PC-9 (cell line): ENCODE results near the gene LIX1. TPM values are rescaled to one million over a fixed set of nuclear protein-coding genes. Genes with fewer than 3 reads are reported as not detected.

Experiments used
- BruUV-seq: library from RNA; stranded (reverse); fragments of 400-500 nt; replicated peaks from 2 replicates; lab custom pipeline; 2021; lab: Mats Ljungman, UMichigan
- CTCF ChIA-PET: fragments of 300-600 bp; sonication (Branson Sonifier 250); formaldehyde crosslinking; loops from one replicate; lab custom pipeline; 2022; ENCODE audit warnings: antibody characterized with exemption; lab: Charles Lee
- POLR2A ChIA-PET: fragments of 300-600 bp; sonication (Branson Sonifier 250); formaldehyde crosslinking; loops from one replicate; lab custom pipeline; 2022; ENCODE audit warnings: antibody characterized with exemption; ENCODE audit not compliant: unreplicated experiment; lab: Charles Lee
- DNase-seq, 2 experiments: peaks; one replicate each; pipeline versions ENCODE4 v3.0.0 to v3.0.0-alpha.2; 2015 to 2022; ENCODE audit warnings: mixed read lengths in 1 of 2
- H2AFZ ChIP-seq: fragments of 200-600 bp; sonication (generic); 2 replicates; pipeline ENCODE4 v1.8.1; 2017; ENCODE audit warnings: antibody characterized with exemption
- H3F3A ChIP-seq: fragments of 200-600 bp; sonication (generic); 2 replicates; pipeline ENCODE4 v1.8.1; 2017; ENCODE audit warnings: antibody characterized with exemption, mild to moderate bottlenecking, low read depth; ENCODE audit not compliant: insufficient read depth
- H3K27ac ChIP-seq: fragments of 200-600 bp; sonication (generic); 2 replicates; pipeline ENCODE4 v1.6.1; 2016; ENCODE audit warnings: mixed run types
- H3K27me3 ChIP-seq: fragments of 200-600 bp; sonication (generic); 2 replicates; pipeline ENCODE4 v1.6.1; 2016; ENCODE audit warnings: low read depth, mixed run types; ENCODE audit not compliant: insufficient read depth
- H3K36me3 ChIP-seq: fragments of 200-600 bp; sonication (generic); 2 replicates; pipeline ENCODE4 v1.6.1; 2016; ENCODE audit warnings: low read depth, mixed run types
- H3K4me1 ChIP-seq: fragments of 200-600 bp; sonication (generic); replicated peaks from 2 replicates; pipeline ENCODE4 v1.6.1; 2016; ENCODE audit warnings: mixed run types; ENCODE audit not compliant: insufficient read depth
- H3K4me2 ChIP-seq: fragments of 200-600 bp; sonication (generic); 2 replicates; pipeline ENCODE4 v1.6.1; 2017; ENCODE audit warnings: mixed run types
- H3K4me3 ChIP-seq: fragments of 200-600 bp; sonication (generic); 2 replicates; pipeline ENCODE4 v1.6.1; 2016; ENCODE audit warnings: mixed run types
- H3K79me2 ChIP-seq: fragments of 200-600 bp; sonication (generic); 2 replicates; pipeline ENCODE4 v1.6.1; 2017; ENCODE audit warnings: low read depth, mixed run types
- H3K9me2 ChIP-seq: fragments of 200-600 bp; sonication (generic); 2 replicates; pipeline ENCODE4 v1.8.1; 2017; ENCODE audit warnings: mild to moderate bottlenecking; ENCODE audit not compliant: insufficient read depth
- H3K9me3 ChIP-seq: fragments of 200-600 bp; sonication (generic); 2 replicates; pipeline ENCODE4 v1.8.1; 2016; ENCODE audit warnings: low read depth; ENCODE audit not compliant: insufficient read depth
- H4K20me1 ChIP-seq: fragments of 200-600 bp; sonication (generic); 2 replicates; pipeline ENCODE4 v1.8.1; 2017; ENCODE audit not compliant: insufficient read depth
- EZH2 ChIP-seq: fragments of 200-600 bp; sonication (generic); IDR thresholded peaks from 2 replicates; pipeline ENCODE4 v1.8.0; 2017; ENCODE audit warnings: antibody characterized with exemption, low read depth
- intact Hi-C: fragments of 100-400 bp; cut with micrococcal nuclease; formaldehyde crosslinking; loops from one replicate; pipeline ENCODE4 v1.10.0; 2022; ENCODE audit not compliant: unreplicated experiment
- total RNA-seq: library from RNA; stranded (reverse); gene quantifications from 2 replicates; pipeline ENCODE4 v1.2.3, GENCODE V29; 2021
- TF ChIP-seq, protein P1 (sequence below): fragments of 200-600 bp; sonication (generic); conservative IDR thresholded peaks from 2 replicates; pipeline ENCODE4 v1.6.1; 2017; ENCODE audit warnings: mixed run types, antibody characterized with exemption, mild to moderate bottlenecking, moderate library complexity

Gene LIX1
- total RNA-seq, 1 experiment from 2014 or later = not detected

DNA sequence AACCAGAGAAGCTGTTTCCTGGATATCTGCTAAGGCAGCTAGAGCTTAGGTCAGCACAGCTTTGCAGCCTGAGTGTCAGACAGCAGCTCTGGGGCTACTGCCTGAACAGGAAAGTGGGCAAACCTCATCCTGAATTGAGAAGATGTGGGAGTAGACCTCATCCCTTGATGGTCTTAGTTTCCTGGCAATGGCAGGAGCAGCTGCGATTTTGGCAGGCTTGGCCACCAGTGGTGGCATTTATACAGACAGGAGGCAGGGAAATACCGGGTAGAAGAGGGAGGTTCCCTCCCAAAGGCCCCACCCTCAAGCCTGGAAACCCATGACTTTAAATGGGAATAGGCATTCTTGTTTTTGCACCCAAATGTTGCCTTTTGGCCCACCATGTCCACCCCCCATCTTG is 69.7 kb downstream of the LIX1 start:
- no peak overlapping the region for H3K4me2 ChIP-seq
- no peaks in the 10 kb centered on the region for H3K79me2 ChIP-seq
- H3K9me2 ChIP-seq = no peaks in the 10 kb centered on the region
- no peaks in the 10 kb centered on the region for H3F3A ChIP-seq
- DNase-seq = no peak
- no peak overlapping the region for H2AFZ ChIP-seq
- no peak overlapping the region for H3K4me3 ChIP-seq
- ChIA-PET CTCF (no interaction called here), POLR2A (no interaction called here)
- no peak overlapping the region for H3K27ac ChIP-seq
- H3K9me3 ChIP-seq = no peaks in the 10 kb centered on the region
- H3K27me3 ChIP-seq = no peaks in the 10 kb centered on the region
- no peaks in the 10 kb centered on the region for H3K36me3 ChIP-seq
- H4K20me1 ChIP-seq = no peaks in the 10 kb centered on the region
- H3K4me1 ChIP-seq = no peaks in the 10 kb centered on the region
- intact Hi-C loops = no loop called here
- no peak for TF ChIP-seq EZH2
- TF ChIP-seq, protein P1, sequence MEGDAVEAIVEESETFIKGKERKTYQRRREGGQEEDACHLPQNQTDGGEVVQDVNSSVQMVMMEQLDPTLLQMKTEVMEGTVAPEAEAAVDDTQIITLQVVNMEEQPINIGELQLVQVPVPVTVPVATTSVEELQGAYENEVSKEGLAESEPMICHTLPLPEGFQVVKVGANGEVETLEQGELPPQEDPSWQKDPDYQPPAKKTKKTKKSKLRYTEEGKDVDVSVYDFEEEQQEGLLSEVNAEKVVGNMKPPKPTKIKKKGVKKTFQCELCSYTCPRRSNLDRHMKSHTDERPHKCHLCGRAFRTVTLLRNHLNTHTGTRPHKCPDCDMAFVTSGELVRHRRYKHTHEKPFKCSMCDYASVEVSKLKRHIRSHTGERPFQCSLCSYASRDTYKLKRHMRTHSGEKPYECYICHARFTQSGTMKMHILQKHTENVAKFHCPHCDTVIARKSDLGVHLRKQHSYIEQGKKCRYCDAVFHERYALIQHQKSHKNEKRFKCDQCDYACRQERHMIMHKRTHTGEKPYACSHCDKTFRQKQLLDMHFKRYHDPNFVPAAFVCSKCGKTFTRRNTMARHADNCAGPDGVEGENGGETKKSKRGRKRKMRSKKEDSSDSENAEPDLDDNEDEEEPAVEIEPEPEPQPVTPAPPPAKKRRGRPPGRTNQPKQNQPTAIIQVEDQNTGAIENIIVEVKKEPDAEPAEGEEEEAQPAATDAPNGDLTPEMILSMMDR = no peak
- no TSS peak for BruUV-seq

DNA sequence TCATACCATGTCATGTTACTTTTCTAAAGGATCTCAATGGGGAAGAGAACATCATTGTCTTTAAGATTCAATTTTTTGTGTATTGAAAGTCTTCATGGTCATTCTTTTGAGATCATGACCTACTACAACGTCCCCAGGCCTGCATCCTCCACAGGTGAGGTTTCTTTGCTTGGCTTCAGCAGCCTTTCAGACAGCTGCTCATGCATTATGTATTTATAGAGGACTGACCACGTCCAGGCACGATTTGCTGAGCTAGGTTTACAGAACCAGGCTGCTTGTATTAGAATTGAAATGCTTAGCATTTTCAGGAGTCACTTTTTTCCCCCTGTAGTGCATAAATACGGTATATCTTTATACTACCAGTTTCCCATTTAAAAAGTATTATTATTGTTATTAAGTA is 70.4 kb downstream of the LIX1 start:
- Histone ChIP-seq H3K36me3 (no peaks in the 10 kb centered on the region), H3K4me2 (no peak overlapping the region), H3K27me3 (no peaks in the 10 kb centered on the region), H3K9me3 (no peaks in the 10 kb centered on the region), H3K79me2 (no peaks in the 10 kb centered on the region), H3K27ac (no peak overlapping the region), H3K4me1 (no peaks in the 10 kb centered on the region), H3K4me3 (no peak overlapping the region), H2AFZ (no peak overlapping the region), H3F3A (no peaks in the 10 kb centered on the region), H3K9me2 (no peaks in the 10 kb centered on the region), H4K20me1 (no peaks in the 10 kb centered on the region)
- intact Hi-C loops = no loop called here
- TF ChIP-seq, protein P1 = no peak
- TF ChIP-seq EZH2 = no peak
- no peak for DNase-seq
- ChIA-PET POLR2A (no interaction called here), CTCF (no interaction called here)
- BruUV-seq = no TSS peak

DNA sequence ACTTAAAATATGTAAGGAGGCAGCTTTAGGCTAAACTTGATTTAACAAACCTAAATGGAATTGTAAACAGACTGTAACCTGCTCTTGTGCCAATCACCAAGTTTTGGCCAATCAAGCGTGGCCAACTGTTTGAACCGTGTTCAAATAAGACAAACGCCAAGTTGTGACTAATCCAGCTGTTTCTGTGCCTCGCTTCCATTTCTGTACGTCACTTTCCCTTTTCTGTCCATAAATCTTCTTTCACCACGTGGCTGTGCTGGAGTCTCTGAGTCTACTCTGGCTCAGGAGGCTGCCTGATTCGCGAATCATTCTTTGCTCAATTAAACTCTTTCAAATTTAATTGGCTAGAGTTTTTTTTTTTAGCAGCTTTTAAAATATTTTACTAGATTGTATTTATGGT is 71.3 kb downstream of the LIX1 start:
- no peak for DNase-seq
- TF ChIP-seq EZH2 = no peak
- TF ChIP-seq, protein P1 = no peak
- H3K27ac ChIP-seq = no peak overlapping the region
- no TSS peak for BruUV-seq
- H3K9me2 ChIP-seq = no peaks in the 10 kb centered on the region
- H3K27me3 ChIP-seq = no peaks in the 10 kb centered on the region
- POLR2A ChIA-PET = no interaction called here
- intact Hi-C loops = no loop called here
- no peaks in the 10 kb centered on the region for H3K79me2 ChIP-seq
- no peaks in the 10 kb centered on the region for H3K36me3 ChIP-seq
- no peaks in the 10 kb centered on the region for H3K4me1 ChIP-seq
- no peaks in the 10 kb centered on the region for H3F3A ChIP-seq
- no peaks in the 10 kb centered on the region for H4K20me1 ChIP-seq
- H3K4me3 ChIP-seq = no peak overlapping the region
- H2AFZ ChIP-seq = no peak overlapping the region
- H3K4me2 ChIP-seq = no peak overlapping the region
- CTCF ChIA-PET = no interaction called here
- H3K9me3 ChIP-seq = no peaks in the 10 kb centered on the region
